Vagina (tissue), 2 donors: ENCODE measurements around the gene IQCN. TPM values are rescaled to one million over a fixed set of nuclear protein-coding genes. Genes with fewer than 3 reads are reported as not detected.

Source experiments
- DNase-seq, 2 donors: peaks; one replicate each; pipeline ENCODE4 v3.0.0-alpha.2; 2017; ENCODE audit errors: extremely low spot score in 2 of 2
- H3K27ac ChIP-seq: fragments of 200-600 bp; sonication (generic); one replicate; pipeline ENCODE4 v1.5.1; 2019
- H3K27me3 ChIP-seq: fragments of 200-600 bp; sonication (generic); one replicate; pipeline ENCODE4 v1.5.1; 2019
- H3K36me3 ChIP-seq, 2 donors: fragments of 200-600 bp; sonication (generic); one replicate each; pipeline ENCODE4 v1.5.1; 2017 to 2019
- H3K4me1 ChIP-seq: fragments of 200-600 bp; sonication (generic); one replicate; pipeline ENCODE4 v1.5.1; 2019
- H3K4me3 ChIP-seq, 2 donors: fragments of 200-600 bp; sonication (generic); 1 replicate in 1 of 2; 2 replicates in 1 of 2; pipeline ENCODE4 v1.5.1; 2016 to 2019
- H3K9me3 ChIP-seq: fragments of 200-600 bp; sonication (generic); one replicate; pipeline ENCODE4 v1.5.1; 2019
- POLR2A ChIP-seq, 2 donors: fragments of 450-650 bp; IDR thresholded peaks; one replicate each; pipeline ENCODE4 v1.6.1; 2017; ENCODE audit warnings: antibody characterized with exemption in 2 of 2, mild to moderate bottlenecking in 2 of 2, moderate library complexity in 2 of 2
- POLR2AphosphoS5 ChIP-seq, 2 donors: sonication (generic); formaldehyde crosslinking; IDR thresholded peaks; one replicate each; pipeline ENCODE4 v1.9.0; 2017; ENCODE audit warnings: antibody characterized with exemption in 2 of 2, mild to moderate bottlenecking in 2 of 2, low read depth in 1 of 2; ENCODE audit not compliant: insufficient read depth in 1 of 2
- intact Hi-C: fragments of 100-400 bp; cut with DNase I; formaldehyde crosslinking; loops from one replicate; pipeline ENCODE4 v1.15.1; 2023
- total RNA-seq: library from RNA; depleted of rRNA; stranded (reverse); fragments of >200 nt; gene quantifications from one replicate; pipeline ENCODE4 v1.2.3, GENCODE V29; 2016
- TF ChIP-seq, protein P1 (sequence below), 3 experiments: fragments of 450-650 bp in 2 of 3; fragments of 200-600 bp in 1 of 3; sonication (generic) in 1 of 3; IDR thresholded peaks; one replicate each; pipeline ENCODE4 v1.5.1; 2017 to 2019; ENCODE audit warnings: antibody characterized with exemption in 3 of 3, mild to moderate bottlenecking in 2 of 3, moderate library complexity in 2 of 3

IQCN gene
- total RNA-seq, 1 donor from 2014 or later, result 4.4 TPM

DNA sequence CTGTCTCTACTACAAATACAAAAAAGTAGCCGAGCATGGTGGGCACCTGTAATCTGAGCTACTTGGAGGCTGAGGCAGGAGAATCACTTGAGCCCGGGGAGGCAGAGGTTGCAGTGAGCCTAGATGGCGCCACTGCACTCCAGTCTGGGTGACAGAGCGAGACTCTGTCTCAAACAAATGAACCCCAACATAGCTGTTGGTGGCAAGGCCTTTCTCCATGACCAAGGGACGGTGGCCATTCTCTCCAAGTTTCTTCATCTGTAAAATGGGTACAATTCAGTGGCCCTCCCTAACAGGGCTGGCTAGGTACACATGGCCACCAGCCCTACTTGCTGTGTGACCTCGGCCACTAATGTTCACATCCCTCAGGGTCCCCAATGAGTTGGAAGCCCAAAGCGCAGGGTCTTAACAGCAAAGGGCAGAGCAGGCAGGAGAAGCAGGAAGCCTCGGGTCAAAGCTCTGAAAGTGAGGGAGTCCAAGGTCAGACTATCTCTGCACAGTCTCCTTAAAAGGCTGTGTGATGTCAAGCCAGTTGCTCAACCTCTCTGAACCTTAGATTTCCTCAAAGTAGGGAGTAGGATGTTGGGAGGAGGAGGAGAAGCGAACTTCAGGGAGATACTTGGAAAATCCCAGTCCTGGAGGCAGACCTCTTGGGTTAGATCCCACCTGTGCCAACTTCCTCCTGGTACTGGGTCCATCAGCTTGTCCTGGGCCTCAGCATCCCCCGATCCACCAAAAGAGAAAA, 4.4 kb upstream of the IQCN start:
- Histone ChIP-seq H3K9me3 (no peaks in the 10 kb centered on the region), H3K4me3 (peak overlapping the region; percentile 83 to 100), H3K27me3 (no peaks in the 10 kb centered on the region), H3K27ac (peak overlapping the region; percentile 100), H3K4me1 (peaks cover 58% of the 10 kb centered on the region), H3K36me3 (no peaks in the 10 kb centered on the region)
- TF ChIP-seq POLR2AphosphoS5 (IDR thresholded peaks at IDR 0.05; ENCODE audit: insufficient read depth in 1 of 2, low read depth in 1 of 2), result peak in 1 of 2 donors; percentile 27
- TF ChIP-seq, protein P1, sequence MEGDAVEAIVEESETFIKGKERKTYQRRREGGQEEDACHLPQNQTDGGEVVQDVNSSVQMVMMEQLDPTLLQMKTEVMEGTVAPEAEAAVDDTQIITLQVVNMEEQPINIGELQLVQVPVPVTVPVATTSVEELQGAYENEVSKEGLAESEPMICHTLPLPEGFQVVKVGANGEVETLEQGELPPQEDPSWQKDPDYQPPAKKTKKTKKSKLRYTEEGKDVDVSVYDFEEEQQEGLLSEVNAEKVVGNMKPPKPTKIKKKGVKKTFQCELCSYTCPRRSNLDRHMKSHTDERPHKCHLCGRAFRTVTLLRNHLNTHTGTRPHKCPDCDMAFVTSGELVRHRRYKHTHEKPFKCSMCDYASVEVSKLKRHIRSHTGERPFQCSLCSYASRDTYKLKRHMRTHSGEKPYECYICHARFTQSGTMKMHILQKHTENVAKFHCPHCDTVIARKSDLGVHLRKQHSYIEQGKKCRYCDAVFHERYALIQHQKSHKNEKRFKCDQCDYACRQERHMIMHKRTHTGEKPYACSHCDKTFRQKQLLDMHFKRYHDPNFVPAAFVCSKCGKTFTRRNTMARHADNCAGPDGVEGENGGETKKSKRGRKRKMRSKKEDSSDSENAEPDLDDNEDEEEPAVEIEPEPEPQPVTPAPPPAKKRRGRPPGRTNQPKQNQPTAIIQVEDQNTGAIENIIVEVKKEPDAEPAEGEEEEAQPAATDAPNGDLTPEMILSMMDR (IDR thresholded peaks at IDR 0.05), result no peak
- intact Hi-C loops, result loop anchor here (1.0 kb wide), 1 partner anchor 45 kb away; the partner anchor contains the start of gene LSM4
- DNase-seq, result no peak

DNA sequence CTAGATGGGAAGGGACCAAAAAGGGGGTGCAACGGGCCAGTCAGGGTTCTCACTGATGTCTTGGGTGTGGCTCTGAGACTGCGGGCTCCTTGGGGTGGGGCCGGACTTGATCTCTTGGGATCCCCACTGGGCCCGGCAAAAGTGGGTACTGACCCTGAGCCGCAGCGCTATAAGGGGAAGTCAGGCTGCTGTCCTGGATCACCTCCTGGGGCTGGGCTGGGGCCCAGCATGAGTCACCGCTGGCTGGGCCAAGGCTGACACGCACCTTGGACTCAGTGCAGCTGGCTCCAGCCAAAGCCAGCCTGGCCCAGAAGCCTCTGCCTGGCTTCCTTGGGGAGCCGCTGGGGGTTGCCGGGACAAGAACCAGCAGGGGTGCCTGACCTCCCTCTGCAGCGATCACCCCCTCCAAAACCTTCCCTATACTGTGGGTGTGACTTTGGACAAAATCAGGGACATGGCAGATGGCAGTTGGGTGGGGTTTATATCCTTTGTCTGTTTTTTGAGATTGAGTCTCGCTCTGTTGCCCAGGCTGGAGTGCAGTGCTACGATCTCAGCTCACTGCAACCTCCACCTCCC, 617 bp upstream of the IQCN start:
- peaks cover 47% of the 10 kb centered on the region for H3K4me1 ChIP-seq
- no peak for DNase-seq
- peak overlapping the region; percentile 9 to 32 for H3K4me3 ChIP-seq
- H3K27me3 ChIP-seq, result no peaks in the 10 kb centered on the region
- H3K36me3 ChIP-seq, result no peaks in the 10 kb centered on the region
- intact Hi-C loops, result no loop called here
- TF ChIP-seq, protein P1 (IDR thresholded peaks at IDR 0.05), result no peak
- no peak for TF ChIP-seq POLR2A (IDR thresholded peaks at IDR 0.05)
- peak; percentile 89 to 95 for TF ChIP-seq POLR2AphosphoS5 (IDR thresholded peaks at IDR 0.05; ENCODE audit: insufficient read depth in 1 of 2, low read depth in 1 of 2)
- peak overlapping the region; percentile 90 for H3K27ac ChIP-seq
- H3K9me3 ChIP-seq, result no peaks in the 10 kb centered on the region

DNA sequence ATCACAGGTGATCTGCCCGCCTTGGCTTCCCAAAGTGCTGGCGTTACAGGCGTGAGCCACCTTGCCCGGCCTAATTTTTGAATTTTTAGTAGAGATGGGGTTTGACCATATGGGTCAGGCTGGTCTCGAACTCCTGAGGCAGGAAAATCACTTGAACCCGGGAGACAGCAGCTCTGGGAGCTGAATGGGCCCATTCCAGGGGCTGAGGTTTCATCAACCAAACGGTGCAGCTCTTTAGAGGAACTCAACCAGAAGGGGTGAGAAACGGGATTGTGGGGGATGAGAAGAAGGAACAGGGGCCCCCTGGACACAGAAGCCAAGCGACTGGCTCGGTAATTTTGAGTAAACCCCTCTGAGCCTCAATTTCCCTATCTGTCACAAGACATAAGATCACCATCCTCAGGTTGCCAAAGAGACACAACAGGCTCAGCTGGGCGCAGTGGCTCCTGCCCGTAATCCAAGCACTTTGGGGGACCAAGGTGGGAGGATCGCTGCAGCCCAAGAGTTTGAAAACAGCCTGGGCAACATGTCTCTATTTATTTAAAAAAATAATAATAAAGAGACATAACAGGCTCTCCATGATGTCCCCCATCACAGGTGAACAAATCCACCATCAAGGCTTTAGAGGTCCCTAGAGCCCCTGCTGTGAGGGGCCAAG, 562 bp downstream of the IQCN start:
- DNase-seq, result no peak
- peaks cover 41% of the 10 kb centered on the region for H3K4me1 ChIP-seq
- no peaks in the 10 kb centered on the region for H3K36me3 ChIP-seq
- TF ChIP-seq, protein P1 (IDR thresholded peaks at IDR 0.05), result no peak
- no peak for TF ChIP-seq POLR2AphosphoS5 (IDR thresholded peaks at IDR 0.05; ENCODE audit: insufficient read depth in 1 of 2, low read depth in 1 of 2)
- TF ChIP-seq POLR2A (IDR thresholded peaks at IDR 0.05), result no peak
- intact Hi-C loops, result no loop called here
- H3K4me3 ChIP-seq, result no peak overlapping the region
- peak overlapping the region; percentile 90 for H3K27ac ChIP-seq
- H3K27me3 ChIP-seq, result no peaks in the 10 kb centered on the region
- H3K9me3 ChIP-seq, result no peaks in the 10 kb centered on the region

DNA sequence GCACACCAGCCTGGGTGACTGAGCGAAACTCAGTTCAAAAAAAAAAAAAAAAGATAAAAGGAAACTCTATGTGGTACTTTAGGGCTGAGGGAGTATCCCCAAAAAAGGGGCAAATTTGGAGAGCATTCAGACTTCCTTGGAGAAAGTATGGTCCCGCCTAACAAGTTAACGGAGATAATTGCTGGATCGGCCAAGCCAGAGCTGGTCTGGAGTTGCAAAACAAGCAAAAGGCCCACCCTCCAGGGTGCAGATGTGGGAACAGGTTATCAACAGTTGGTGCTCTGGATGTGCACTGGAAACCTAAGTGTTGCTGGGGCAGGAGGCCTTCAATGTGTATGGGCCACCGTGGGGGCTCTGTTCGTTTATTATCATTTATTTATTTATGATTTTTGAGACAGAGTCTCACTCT, 2.8 kb downstream of the IQCN start:
- H3K9me3 ChIP-seq, result no peaks in the 10 kb centered on the region
- intact Hi-C loops, result no loop called here
- peaks cover 0 to 11% of the 10 kb centered on the region in 2 donors for H3K36me3 ChIP-seq
- TF ChIP-seq POLR2AphosphoS5 (IDR thresholded peaks at IDR 0.05; ENCODE audit: insufficient read depth in 1 of 2, low read depth in 1 of 2) (no peak), POLR2A (IDR thresholded peaks at IDR 0.05) (no peak)
- TF ChIP-seq, protein P1 (IDR thresholded peaks at IDR 0.05), result no peak
- H3K4me3 ChIP-seq, result no peak overlapping the region
- no peak overlapping the region for H3K27ac ChIP-seq
- H3K4me1 ChIP-seq, result peaks cover 27% of the 10 kb centered on the region
- H3K27me3 ChIP-seq, result no peaks in the 10 kb centered on the region
- no peak for DNase-seq
